Midbrain (tissue), 1 donor: Measurements from ENCODE around the gene STX1A.

Experiments
- DNase-seq: peaks from one replicate; lab custom pipeline; 2025; lab: John Stamatoyannopoulos, UW

The STX1A gene

GRCh38 chr7:73649576-73649975 is 69.9 kb downstream of the STX1A start:
- DNase-seq, result no peak
